Left lung (tissue), 10 donors: Measurements from ENCODE around the gene PXMP2. TPM values are rescaled to one million over a fixed set of nuclear protein-coding genes. Genes with fewer than 3 reads are reported as not detected.

Experiments used
- ATAC-seq: fragments of 200-7000 bp; cut with Tn5 transposase; one replicate; pipeline ENCODE4 v1.9.1; 2020; ENCODE audit warnings: moderate library complexity
- DNase-seq, 4 donors: peaks; one replicate each; pipeline ENCODE4 v3.0.0-alpha.2; 2013 to 2020
- H3K27ac ChIP-seq, 2 donors: fragments of 200-600 bp; sonication (generic) in 1 of 2; one replicate each; pipeline versions ENCODE4 v1.5.0 to v1.8.0; 2020 to 2021
- H3K27me3 ChIP-seq, 2 donors: fragments of 200-600 bp; sonication (generic) in 1 of 2; one replicate each; pipeline versions ENCODE4 v1.5.0 to v1.8.0; 2020 to 2021
- H3K36me3 ChIP-seq, 2 donors: fragments of 200-600 bp; sonication (generic) in 1 of 2; one replicate each; pipeline versions ENCODE4 v1.5.0 to v1.8.0; 2020 to 2021
- H3K4me1 ChIP-seq, 2 donors: fragments of 200-600 bp; one replicate each; pipeline ENCODE4 v1.8.0; 2021
- H3K4me3 ChIP-seq, 2 donors: fragments of 200-600 bp; sonication (generic) in 1 of 2; one replicate each; pipeline versions ENCODE4 v1.5.0 to v1.8.0; 2020 to 2021; ENCODE audit warnings: mild to moderate bottlenecking in 1 of 2
- H3K9me3 ChIP-seq, 2 donors: fragments of 200-600 bp; sonication (generic) in 1 of 2; one replicate each; pipeline versions ENCODE4 v1.5.0 to v1.8.0; 2020 to 2021
- CTCF ChIP-seq, 2 donors: fragments of 200-600 bp; sonication (generic) in 1 of 2; IDR thresholded peaks; one replicate each; pipeline versions ENCODE4 v1.5.0 to v1.8.0; 2021; ENCODE audit warnings: antibody characterized with exemption in 2 of 2
- intact Hi-C, 2 donors: fragments of 100-400 bp; cut with DNase I; formaldehyde crosslinking; loops; one replicate each; pipeline versions ENCODE4 v1.11.2 to v1.14.2; 2022
- polyA plus RNA-seq, 6 donors: library from polyadenylated mRNA; unstranded; fragments of 120-200 nt; gene quantifications; one replicate each; pipeline ENCODE4 v1.2.1, GENCODE V29; 2013; ENCODE audit not compliant: insufficient read length in 6 of 6
- total RNA-seq, 2 donors: library from RNA; stranded (reverse); fragmentation: NEBNext Ultra II Directional; extraction: Animal tissue kit (Norgen Biotek cat#: 25700); gene quantifications; one replicate each; pipeline ENCODE4 v1.2.1, GENCODE V29; 2021
- donor health status: DM: no; HTN: yes; CAD: no.
- donor health status: DM: no; HTN: no; CAD: no.

PXMP2 gene
- total and polyA plus RNA-seq, 8 donors: 16.6 to 57.1 (median 42.7) TPM

- Histone ChIP-seq H3K4me3 (no peak overlapping the region), H3K27me3 (no peaks in the 10 kb centered on the region), H3K27ac (no peak overlapping the region), H3K4me1 (no peaks in the 10 kb centered on the region), H3K9me3 (no peaks in the 10 kb centered on the region), H3K36me3 (peaks cover 0 to 95% of the 10 kb centered on the region in 2 donors)
- intact Hi-C loops: no loop called here
- no peak for ATAC-seq
- peak in 2 of 4 donors; percentile 3 to 25 for DNase-seq
- no peak for TF ChIP-seq CTCF (IDR thresholded peaks at IDR 0.05)
Observed at GRCh38 chr12:132729541-132730320, 42.3 kb downstream of the PXMP2 start.

- peaks cover 0 to 95% of the 10 kb centered on the region in 2 donors for H3K36me3 ChIP-seq
- peak in 1 of 4 donors; percentile 43 for DNase-seq
- intact Hi-C loops: no loop called here
- no peaks in the 10 kb centered on the region for H3K27me3 ChIP-seq
- H3K4me1 ChIP-seq: no peaks in the 10 kb centered on the region
- H3K4me3 ChIP-seq: no peak overlapping the region
- ATAC-seq: no peak
- TF ChIP-seq CTCF (IDR thresholded peaks at IDR 0.05): no peak
- no peaks in the 10 kb centered on the region for H3K9me3 ChIP-seq
- no peak overlapping the region for H3K27ac ChIP-seq
Observed at GRCh38 chr12:132730353-132730752, 43.0 kb downstream of the PXMP2 start.

DNA sequence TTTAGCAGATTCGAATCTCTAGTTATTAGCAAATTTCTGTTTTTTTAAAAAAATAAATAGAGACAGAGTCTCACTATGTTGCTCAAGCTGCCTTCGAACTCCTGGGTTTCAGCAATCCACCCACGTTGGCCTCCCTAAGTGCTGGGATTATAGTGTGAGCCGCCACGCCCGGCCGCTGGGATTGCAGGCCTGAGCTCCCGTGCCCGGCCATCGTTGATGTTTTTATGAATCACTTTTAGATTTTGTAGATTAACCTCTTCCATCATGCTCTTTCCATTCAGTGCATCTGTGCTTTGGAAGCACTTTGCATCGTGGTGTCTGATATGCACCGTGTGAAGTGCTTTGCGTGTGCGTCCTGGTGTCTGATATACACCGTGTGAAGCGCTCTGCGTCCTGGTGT, 44.2 kb downstream of the PXMP2 start:
- Histone ChIP-seq H3K9me3 (no peaks in the 10 kb centered on the region), H3K36me3 (peaks cover 0 to 95% of the 10 kb centered on the region in 2 donors), H3K27ac (no peak overlapping the region), H3K4me1 (no peaks in the 10 kb centered on the region), H3K4me3 (no peak overlapping the region), H3K27me3 (no peaks in the 10 kb centered on the region)
- no peak for TF ChIP-seq CTCF (IDR thresholded peaks at IDR 0.05)
- ATAC-seq (no peak), DNase-seq (peak in 1 of 4 donors; percentile 49)
- intact Hi-C loops: no loop called here

GRCh38 chr12:132734206-132734605, 46.8 kb downstream of the PXMP2 start:
- peak in 1 of 4 donors; percentile 53 for DNase-seq
- no peaks in the 10 kb centered on the region for H3K27me3 ChIP-seq
- intact Hi-C loops: no loop called here
- H3K4me1 ChIP-seq: no peaks in the 10 kb centered on the region
- H3K27ac ChIP-seq: no peak overlapping the region
- H3K4me3 ChIP-seq: no peak overlapping the region
- no peaks in the 10 kb centered on the region for H3K9me3 ChIP-seq
- peaks cover 0 to 96% of the 10 kb centered on the region in 2 donors for H3K36me3 ChIP-seq
- no peak for TF ChIP-seq CTCF (IDR thresholded peaks at IDR 0.05)
- no peak for ATAC-seq

GRCh38 chr12:132735496-132735895, 48.1 kb downstream of the PXMP2 start:
- no peaks in the 10 kb centered on the region for H3K27me3 ChIP-seq
- ATAC-seq (no peak), DNase-seq (peak in 1 of 4 donors; percentile 65)
- TF ChIP-seq CTCF (IDR thresholded peaks at IDR 0.05): no peak
- intact Hi-C loops: no loop called here
- no peak overlapping the region for H3K27ac ChIP-seq
- H3K4me1 ChIP-seq: no peaks in the 10 kb centered on the region
- no peaks in the 10 kb centered on the region for H3K9me3 ChIP-seq
- no peak overlapping the region for H3K4me3 ChIP-seq
- H3K36me3 ChIP-seq: peaks cover 0 to 98% of the 10 kb centered on the region in 2 donors
